ENCODE data around the gene MED10.

- TF ChIP-seq POLR2A (IDR thresholded peaks at IDR 0.05): no peak
- no peak for TF ChIP-seq CTCF (IDR thresholded peaks at IDR 0.05)
- TF ChIP-seq POLR2AphosphoS5 (IDR thresholded peaks at IDR 0.05): no peak
Observed at GRCh38 chr5:6401410-6401809, 23.1 kb upstream of the MED10 start.
